Tibial nerve (tissue), 4 donors: ENCODE measurements around the gene CHST12. TPM values are rescaled to one million over a fixed set of nuclear protein-coding genes. Genes with fewer than 3 reads are reported as not detected.

Experiments
- DNase-seq, 2 donors: peaks; one replicate each; pipeline ENCODE4 v3.0.0-alpha.2; 2019; ENCODE audit warnings: low spot score in 2 of 2
- H3K27ac ChIP-seq, 4 donors: fragments of 200-600 bp; sonication (generic) in 3 of 4; one replicate each; pipeline ENCODE4 v1.5.1; 2017 to 2019; ENCODE audit warnings: mild to moderate bottlenecking in 1 of 4
- H3K27me3 ChIP-seq, 2 donors: fragments of 200-600 bp; sonication (generic) in 1 of 2; one replicate each; pipeline versions ENCODE4 v1.5.1 to v1.6.0; 2017 to 2019
- H3K36me3 ChIP-seq, 3 donors: fragments of 200-600 bp; sonication (generic); one replicate each; pipeline ENCODE4 v1.5.1; 2018 to 2019
- H3K4me1 ChIP-seq, 4 donors: fragments of 200-600 bp; sonication (generic) in 3 of 4; one replicate each; pipeline ENCODE4 v1.5.1; 2017 to 2019
- H3K4me3 ChIP-seq, 4 donors: fragments of 200-600 bp; sonication (generic) in 3 of 4; one replicate each; pipeline ENCODE4 v1.5.1; 2017 to 2019; ENCODE audit warnings: mild to moderate bottlenecking in 1 of 4, moderate library complexity in 1 of 4
- H3K9me3 ChIP-seq, 4 donors: fragments of 200-600 bp; sonication (generic) in 3 of 4; one replicate each; pipeline ENCODE4 v1.5.1; 2017 to 2019
- CTCF ChIP-seq, 5 experiments: fragments of 200-600 bp in 3 of 5; fragments of 450-650 bp in 2 of 5; sonication (generic) in 3 of 5; IDR thresholded peaks; one replicate each; pipeline ENCODE4 v1.5.1; 2016 to 2019; ENCODE audit warnings: antibody characterized with exemption in 5 of 5, mild to moderate bottlenecking in 3 of 5, moderate library complexity in 2 of 5
- EP300 ChIP-seq, 2 donors: sonication (generic); formaldehyde crosslinking; IDR thresholded peaks; one replicate each; pipeline ENCODE4 v1.6.1; 2017; ENCODE audit warnings: antibody characterized with exemption in 2 of 2, mild to moderate bottlenecking in 1 of 2
- POLR2A ChIP-seq, 2 donors: fragments of 450-650 bp; IDR thresholded peaks; one replicate each; pipeline ENCODE4 v1.6.1; 2017; ENCODE audit warnings: antibody characterized with exemption in 2 of 2, mild to moderate bottlenecking in 2 of 2, moderate library complexity in 2 of 2
- WGBS, 2 donors: methylation state at CpG; one replicate each; pipeline ENCODE4 v1.1.5; 2018; 5-methylcytosine and 5-hydroxymethylcytosine counted together
- total RNA-seq, 4 donors: library from RNA; depleted of rRNA; stranded (reverse); fragments of >200 nt; gene quantifications; one replicate each; pipeline ENCODE4 v1.1.0, GENCODE V29; 2016

The CHST12 gene
- total RNA-seq, 4 donors from 2014 or later, result 21.0 to 29.9 (median 29.3) TPM

GRCh38 chr7:2438775-2439174, 35.4 kb downstream of the CHST12 start:
- H3K9me3 ChIP-seq, result no peaks in the 10 kb centered on the region
- no peak for DNase-seq
- H3K4me3 ChIP-seq, result no peak overlapping the region
- no peak overlapping the region for H3K27ac ChIP-seq
- no peaks in the 10 kb centered on the region for H3K27me3 ChIP-seq
- TF ChIP-seq POLR2A (IDR thresholded peaks at IDR 0.05) (no peak), EP300 (IDR thresholded peaks at IDR 0.05) (no peak), CTCF (IDR thresholded peaks at IDR 0.05) (no peak)
- peaks cover 0 to 40% (median 4%) of the 10 kb centered on the region in 4 donors for H3K4me1 ChIP-seq
- 90 to 91% methylated on average over 13 of the region's 13 CpGs for WGBS, 2 donors
- peaks cover 0 to 62% (median 8%) of the 10 kb centered on the region in 3 donors for H3K36me3 ChIP-seq

GRCh38 chr7:2440608-2441245, 37.3 kb downstream of the CHST12 start:
- Histone ChIP-seq H3K4me1 (peaks cover 0 to 56% (median 14%) of the 10 kb centered on the region in 4 donors), H3K4me3 (no peak overlapping the region), H3K9me3 (no peaks in the 10 kb centered on the region), H3K36me3 (peaks cover 0 to 45% (median 0%) of the 10 kb centered on the region in 3 donors), H3K27me3 (no peaks in the 10 kb centered on the region), H3K27ac (peak overlapping the region in 1 of 4 donors; percentile 23)
- no peak for TF ChIP-seq CTCF (IDR thresholded peaks at IDR 0.05)
- TF ChIP-seq POLR2A (IDR thresholded peaks at IDR 0.05), result no peak
- no peak for TF ChIP-seq EP300 (IDR thresholded peaks at IDR 0.05)
- 58 to 62% methylated on average over 21 of the region's 21 CpGs for WGBS, 2 donors
- no peak for DNase-seq

GRCh38 chr7:2441430-2442058, 38.1 kb downstream of the CHST12 start:
- H3K27ac ChIP-seq, result no peak overlapping the region
- no peak overlapping the region for H3K4me3 ChIP-seq
- DNase-seq, result no peak
- no peaks in the 10 kb centered on the region for H3K27me3 ChIP-seq
- H3K36me3 ChIP-seq, result peaks cover 0 to 39% (median 0%) of the 10 kb centered on the region in 3 donors
- WGBS, 2 donors, result 86 to 87% methylated on average over 5 of the region's 5 CpGs
- no peaks in the 10 kb centered on the region for H3K9me3 ChIP-seq
- H3K4me1 ChIP-seq, result peaks cover 0 to 61% (median 14%) of the 10 kb centered on the region in 4 donors
- no peak for TF ChIP-seq CTCF (IDR thresholded peaks at IDR 0.05)
- no peak for TF ChIP-seq POLR2A (IDR thresholded peaks at IDR 0.05)
- no peak for TF ChIP-seq EP300 (IDR thresholded peaks at IDR 0.05)

GRCh38 chr7:2443491-2443890, 40.1 kb downstream of the CHST12 start:
- peaks cover 0 to 42% (median 10%) of the 10 kb centered on the region in 4 donors for H3K4me1 ChIP-seq
- no peak for DNase-seq
- H3K27me3 ChIP-seq, result no peaks in the 10 kb centered on the region
- peaks cover 0 to 25% (median 0%) of the 10 kb centered on the region in 3 donors for H3K36me3 ChIP-seq
- H3K4me3 ChIP-seq, result no peak overlapping the region
- peak overlapping the region in 2 of 4 donors; percentile 4 to 44 for H3K27ac ChIP-seq
- H3K9me3 ChIP-seq, result no peaks in the 10 kb centered on the region
- no peak for TF ChIP-seq CTCF (IDR thresholded peaks at IDR 0.05)
- TF ChIP-seq POLR2A (IDR thresholded peaks at IDR 0.05), result no peak
- WGBS, 2 donors, result 97% methylated on average over 9 of the region's 9 CpGs

- H3K27me3 ChIP-seq, result no peaks in the 10 kb centered on the region
- H3K9me3 ChIP-seq, result no peaks in the 10 kb centered on the region
- peak in 1 of 2 donors; percentile 37 for DNase-seq
- no peak for TF ChIP-seq EP300 (IDR thresholded peaks at IDR 0.05)
- no peak for TF ChIP-seq POLR2A (IDR thresholded peaks at IDR 0.05)
- no peak for TF ChIP-seq CTCF (IDR thresholded peaks at IDR 0.05)
- H3K36me3 ChIP-seq, result peaks cover 0 to 17% (median 0%) of the 10 kb centered on the region in 3 donors
- H3K4me3 ChIP-seq, result no peak overlapping the region
- H3K27ac ChIP-seq, result peak overlapping the region; percentile 13 to 86 (median 58)
- peaks cover 0 to 34% (median 10%) of the 10 kb centered on the region in 4 donors for H3K4me1 ChIP-seq
- 17% methylated on average over 2 to 3 of the region's 3 CpGs for WGBS, 2 donors
These were observed 41.1 kb downstream of the CHST12 start for GRCh38 chr7:2444476-2444875.
